Nephron progenitor cell (in vitro differentiated cells): ENCODE data around the gene TTC3.
"Not testable (repeated sequence)": the region's sequence is repeated elsewhere in the genome, so short reads cannot be mapped to it uniquely, and the experiment has no call there.

ENCODE experiments used
- DNase-seq: peaks from one replicate; pipeline ENCODE4 v3.0.0; 2021
- H3K27ac Mint-ChIP-seq: 2 replicates; pipeline ENCODE4 v1.8.0; 2021; ENCODE audit warnings: mild to moderate bottlenecking, moderate library complexity, mixed read lengths
- H3K27me3 Mint-ChIP-seq: 2 replicates; pipeline ENCODE4 v1.8.0; 2021; ENCODE audit warnings: mild to moderate bottlenecking, low read depth, mixed read lengths; ENCODE audit not compliant: poor library complexity
- H3K36me3 Mint-ChIP-seq: 2 replicates; pipeline ENCODE4 v1.8.0; 2021; ENCODE audit warnings: low read depth, mixed read lengths
- H3K4me1 Mint-ChIP-seq: 2 replicates; pipeline ENCODE4 v1.8.0; 2021; ENCODE audit warnings: mixed read lengths
- H3K4me3 Mint-ChIP-seq: 2 replicates; pipeline ENCODE4 v1.8.0; 2021; ENCODE audit warnings: mild to moderate bottlenecking, moderate library complexity, mixed read lengths
- H3K9me3 Mint-ChIP-seq: 2 replicates; pipeline ENCODE4 v1.8.0; 2021; ENCODE audit warnings: mild to moderate bottlenecking, moderate library complexity, mixed read lengths
- CTCF ChIP-seq: fragments of 200-600 bp; sonication (generic); IDR thresholded peaks from 2 replicates; pipeline ENCODE4 v1.5.0; 2021; ENCODE audit warnings: antibody characterized with exemption

TTC3 gene

GRCh38 chr21:37136744-37137143 is 63.7 kb downstream of the TTC3 start:
- no peaks in the 10 kb centered on the region for H3K27me3 Mint-ChIP-seq
- peaks cover 94% of the 10 kb centered on the region for H3K36me3 Mint-ChIP-seq
- no peak overlapping the region for H3K27ac Mint-ChIP-seq
- no peak for TF ChIP-seq CTCF
- H3K4me1 Mint-ChIP-seq: no peaks in the 10 kb centered on the region
- H3K9me3 Mint-ChIP-seq: peaks cover 26% of the 10 kb centered on the region
- no peak overlapping the region for H3K4me3 Mint-ChIP-seq
- no peak for DNase-seq

- no peak for DNase-seq
- H3K27me3 Mint-ChIP-seq: no peaks in the 10 kb centered on the region
- H3K4me1 Mint-ChIP-seq: no peaks in the 10 kb centered on the region
- peaks cover 37% of the 10 kb centered on the region for H3K9me3 Mint-ChIP-seq
- H3K27ac Mint-ChIP-seq: no peak overlapping the region
- H3K4me3 Mint-ChIP-seq: no peak overlapping the region
- peaks cover 94% of the 10 kb centered on the region for H3K36me3 Mint-ChIP-seq
- no peak for TF ChIP-seq CTCF
Measured at GRCh38 chr21:37139154-37139553, 66.1 kb downstream of the TTC3 start.

- peaks cover 37% of the 10 kb centered on the region for H3K9me3 Mint-ChIP-seq
Measured at GRCh38 chr21:37139902-37140301, 66.8 kb downstream of the TTC3 start.

GRCh38 chr21:37143392-37143791 is 70.3 kb downstream of the TTC3 start:
- not testable (repeated sequence) for DNase-seq, H3K4me1 Mint-ChIP-seq, H3K27me3 Mint-ChIP-seq, H3K4me3 Mint-ChIP-seq, H3K27ac Mint-ChIP-seq
- Mint-ChIP-seq H3K9me3 (peaks cover 11% of the 10 kb centered on the region), H3K36me3 (peaks cover 92% of the 10 kb centered on the region)

More at GRCh38 chr21:37139902-37140301, 66.8 kb downstream of the TTC3 start:
- H3K36me3 Mint-ChIP-seq: peaks cover 94% of the 10 kb centered on the region
- no peaks in the 10 kb centered on the region for H3K4me1 Mint-ChIP-seq
- no peaks in the 10 kb centered on the region for H3K27me3 Mint-ChIP-seq
- no peak for DNase-seq
- H3K4me3 Mint-ChIP-seq: no peak overlapping the region
- TF ChIP-seq CTCF: no peak
- H3K27ac Mint-ChIP-seq: no peak overlapping the region

GRCh38 chr21:37145635-37146111 is 72.6 kb downstream of the TTC3 start:
- Mint-ChIP-seq H3K4me3 (no peak overlapping the region), H3K27ac (peak overlapping the region; percentile 93), H3K27me3 (no peaks in the 10 kb centered on the region), H3K36me3 (peaks cover 91% of the 10 kb centered on the region), H3K4me1 (peaks cover 9% of the 10 kb centered on the region), H3K9me3 (peaks cover 11% of the 10 kb centered on the region)
- no peak for TF ChIP-seq CTCF
- no peak for DNase-seq

GRCh38 chr21:37146320-37147235 is 73.5 kb downstream of the TTC3 start:
- Mint-ChIP-seq H3K36me3 (peaks cover 88% of the 10 kb centered on the region), H3K9me3 (peaks cover 11% of the 10 kb centered on the region), H3K27me3 (no peaks in the 10 kb centered on the region), H3K4me3 (no peak overlapping the region), H3K27ac (peak overlapping the region; percentile 46), H3K4me1 (peaks cover 9% of the 10 kb centered on the region)
- DNase-seq: no peak
- no peak for TF ChIP-seq CTCF
